HCT116 (cell line): ENCODE results near the gene ABI1. TPM values are rescaled to one million over a fixed set of nuclear protein-coding genes. Genes with fewer than 3 reads are reported as not detected.

Experiments
- ATAC-seq: fragments of 200-7000 bp; cut with Tn5 transposase; 2 replicates; pipeline ENCODE4 v1.9.1; 2020; ENCODE audit warnings: mild to moderate bottlenecking, moderate library complexity
- BruUV-seq: library from RNA; stranded (reverse); fragments of 400-500 nt; replicated peaks from 2 replicates; lab custom pipeline; 2021; lab: Mats Ljungman, UMichigan
- CTCF ChIA-PET: fragments of 300-600 bp; sonication (Branson Sonifier 250); formaldehyde crosslinking; loops from one replicate; lab custom pipeline; 2021; ENCODE audit warnings: antibody characterized with exemption; lab: Charles Lee
- POLR2A ChIA-PET: fragments of 300-600, 350-600 bp; sonication (Branson Sonifier 250); formaldehyde crosslinking; loops from one replicate; lab custom pipeline; 2021; ENCODE audit warnings: antibody characterized with exemption; lab: Charles Lee
- RAD21 ChIA-PET, 2 experiments: fragments of 300-600 bp; sonication (Branson Sonifier 250); formaldehyde crosslinking; loops; one replicate each; lab custom pipeline; 2023; ENCODE audit warnings: low total read pairs in 2 of 2; ENCODE audit not compliant: uncharacterized antibody in 2 of 2, unreplicated experiment in 2 of 2, low non-redundant PET in 1 of 2; lab: Charles Lee
- DNase-seq: peaks from one replicate; pipeline ENCODE4 v3.0.0-alpha.2; 2010; ENCODE audit warnings: low read depth, low spot score
- H2AFZ ChIP-seq: fragments of 200-600 bp; shearing (Covaris generic), sonication (generic); 2 replicates; pipeline ENCODE4 v1.6.1; 2017; ENCODE audit warnings: low read depth, mixed run types, mixed read lengths, antibody characterized with exemption, low read length; ENCODE audit not compliant: poor library complexity, severe bottlenecking
- H3K27ac ChIP-seq: 2 replicates; pipeline ENCODE4 v1.5.1; 2012; ENCODE audit warnings: low read depth, low read length
- H3K27me3 ChIP-seq: fragments of 200-600 bp; sonication (generic); 2 replicates; pipeline ENCODE4 v1.6.1; 2016; ENCODE audit warnings: mixed run types, low read length, mixed read lengths; ENCODE audit not compliant: insufficient read depth
- H3K36me3 ChIP-seq, 2 experiments: fragments of 200-500 bp in 1 of 2; fragments of 200-600 bp in 1 of 2; sonication (Bioruptor generic) in 1 of 2; sonication (generic) in 1 of 2; 2 replicates each; pipeline versions ENCODE4 v1.5.1 to v1.6.1; 2014 to 2016; ENCODE audit warnings: low read length in 2 of 2, inconsistent platforms in 1 of 2, mixed read lengths in 1 of 2, mixed run types in 1 of 2; ENCODE audit not compliant: insufficient read depth in 2 of 2, control insufficient read depth in 1 of 2
- H3K4me1 ChIP-seq, 2 experiments: fragments of 200-600 bp in 1 of 2; sonication (generic) in 1 of 2; 2 replicates each; pipeline versions ENCODE4 v1.5.1 to v1.6.1; 2012 to 2017; ENCODE audit warnings: low read length in 2 of 2, inconsistent platforms in 1 of 2, mild to moderate bottlenecking in 1 of 2, mixed read lengths in 1 of 2, mixed run types in 1 of 2, moderate library complexity in 1 of 2; ENCODE audit not compliant: insufficient read depth in 2 of 2, control insufficient read depth in 1 of 2
- H3K4me2 ChIP-seq: fragments of 200-600 bp; sonication (generic); 2 replicates; pipeline ENCODE4 v1.6.1; 2017; ENCODE audit warnings: mixed run types, low read length, mixed read lengths
- H3K4me3 ChIP-seq, 2 experiments: fragments of 200-600 bp in 1 of 2; sonication (generic) in 1 of 2; replicated peaks in 1 of 2; 2 replicates each; pipeline ENCODE4 v1.5.1; 2011 to 2016; ENCODE audit warnings: low read length in 2 of 2, control low read depth in 1 of 2, low read depth in 1 of 2, mild to moderate bottlenecking in 1 of 2, mixed read lengths in 1 of 2, mixed run types in 1 of 2
- H3K79me2 ChIP-seq: fragments of 200-600 bp; sonication (generic); 2 replicates; pipeline ENCODE4 v1.6.1; 2017; ENCODE audit warnings: mild to moderate bottlenecking, mixed run types, low read length, moderate library complexity, mixed read lengths; ENCODE audit not compliant: insufficient read depth
- H3K9ac ChIP-seq: fragments of 200-600 bp; sonication (generic); 2 replicates; pipeline ENCODE4 v1.6.1; 2016; ENCODE audit warnings: low read length, mixed read lengths
- H3K9me2 ChIP-seq: fragments of 200-600 bp; sonication (generic), shearing (Covaris generic); 2 replicates; pipeline ENCODE4 v1.6.1; 2017; ENCODE audit warnings: mixed run types, mild to moderate bottlenecking, moderate library complexity; ENCODE audit not compliant: insufficient read depth
- H3K9me3 ChIP-seq, 2 experiments: fragments of 200-500 bp in 1 of 2; fragments of 200-600 bp in 1 of 2; sonication (Bioruptor generic) in 1 of 2; sonication (generic) in 1 of 2; 2 replicates each; pipeline ENCODE4 v1.6.1; 2014 to 2017; ENCODE audit warnings: low read length in 2 of 2, mixed read lengths in 2 of 2, inconsistent platforms in 1 of 2, low read depth in 1 of 2, mild to moderate bottlenecking in 1 of 2, mixed run types in 1 of 2, moderate library complexity in 1 of 2; ENCODE audit not compliant: control insufficient read depth in 1 of 2, insufficient read depth in 1 of 2
- H4K20me1 ChIP-seq: fragments of 200-600 bp; sonication (generic), shearing (Covaris generic); 2 replicates; pipeline ENCODE4 v1.6.1; 2017; ENCODE audit warnings: mixed run types, mild to moderate bottlenecking, moderate library complexity; ENCODE audit not compliant: insufficient read depth
- CBX3 ChIP-seq: IDR thresholded peaks from 2 replicates; pipeline ENCODE4 v1.6.1; 2012; ENCODE audit warnings: low read depth
- CEBPB ChIP-seq: IDR thresholded peaks from 2 replicates; pipeline ENCODE4 v1.6.1; 2012; ENCODE audit warnings: low read depth
- EGR1 ChIP-seq: IDR thresholded peaks from 2 replicates; pipeline ENCODE4 v1.6.1; 2012; ENCODE audit warnings: low read depth
- EZH2 ChIP-seq: fragments of 200-600 bp; sonication (generic); IDR thresholded peaks from 2 replicates; pipeline ENCODE4 v1.6.1; 2017; ENCODE audit warnings: antibody characterized with exemption, mixed run types
- JUND ChIP-seq: IDR thresholded peaks from 2 replicates; pipeline ENCODE4 v1.6.1; 2012
- POLR2AphosphoS5 ChIP-seq: IDR thresholded peaks from 2 replicates; pipeline ENCODE4 v1.6.1; 2011; ENCODE audit warnings: mild to moderate bottlenecking, low read depth, low read length, moderate library complexity
- SP1 ChIP-seq: IDR thresholded peaks from 2 replicates; pipeline ENCODE4 v1.6.1; 2012; ENCODE audit warnings: low read depth
- SRF ChIP-seq: IDR thresholded peaks from 2 replicates; pipeline ENCODE4 v1.6.1; 2012; ENCODE audit warnings: low read depth
- YY1 ChIP-seq: IDR thresholded peaks from 2 replicates; pipeline ENCODE4 v1.6.1; 2011; ENCODE audit warnings: low read length, low read depth, moderate library complexity, mild to moderate bottlenecking; ENCODE audit not compliant: insufficient replicate concordance; ENCODE audit errors: extremely low read depth
- ZFX ChIP-seq: fragments of 450-650 bp; IDR thresholded peaks from 2 replicates; pipeline ENCODE4 v1.6.1; 2017
- intact Hi-C: fragments of 100-400 bp; cut with micrococcal nuclease; formaldehyde crosslinking; loops from 2 replicates; pipeline ENCODE4 v1.10.0; 2022
- total RNA-seq: library from RNA; stranded (reverse); gene quantifications from one replicate; pipeline ENCODE4 v1.2.1, GENCODE V29; 2021; ENCODE audit not compliant: unreplicated experiment
- TF ChIP-seq, protein P1 (sequence below): IDR thresholded peaks from 2 replicates; pipeline ENCODE4 v1.6.1; 2012

The ABI1 gene
- total RNA-seq, 1 experiment from 2014 or later, result 34.8 TPM

DNA sequence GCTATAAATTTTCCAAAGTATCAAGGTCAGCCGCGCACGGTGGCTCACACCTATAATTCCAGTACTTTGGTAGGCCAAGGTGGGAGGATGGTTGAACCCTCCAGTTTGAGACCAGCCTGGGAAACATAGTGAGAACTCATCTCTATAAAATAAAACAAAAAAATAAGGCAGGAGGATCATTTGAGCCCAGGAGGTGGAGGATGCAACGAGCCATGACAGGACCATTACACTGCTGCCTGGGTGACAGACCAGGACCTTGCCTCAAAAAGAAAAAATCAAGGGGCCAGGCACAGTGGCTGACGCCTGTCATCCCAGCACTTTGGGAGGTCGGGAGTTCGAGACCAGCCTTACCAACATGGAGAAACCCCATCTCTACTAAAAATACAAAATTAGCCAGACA, 60.3 kb downstream of the ABI1 start (continued):
- TF ChIP-seq YY1, result no peak
- TF ChIP-seq ZFX, result no peak
- no peak for TF ChIP-seq SRF
- TF ChIP-seq EGR1, result no peak
- no peak for TF ChIP-seq CBX3

DNA sequence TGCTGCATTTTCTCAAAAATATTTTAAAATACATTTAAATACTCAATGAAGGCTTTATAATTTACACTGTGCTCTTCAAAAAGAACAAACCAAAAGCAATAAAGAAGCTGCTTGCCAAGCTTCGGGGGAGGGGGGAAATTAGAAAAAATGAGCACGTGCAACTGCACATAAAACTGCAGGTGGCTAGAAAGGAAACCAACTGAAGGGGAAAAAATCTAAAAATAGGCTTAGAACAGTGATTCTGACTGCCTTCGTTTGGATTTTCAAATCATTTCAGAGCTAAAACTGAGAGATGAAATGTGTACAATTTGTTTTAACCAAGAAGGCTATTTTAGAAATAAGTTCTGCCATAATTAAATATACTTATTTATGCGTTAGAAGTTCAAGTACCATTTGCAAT, 61.4 kb downstream of the ABI1 start:
- Histone ChIP-seq H4K20me1 (no peaks in the 10 kb centered on the region), H3K36me3 (no peaks in the 10 kb centered on the region), H3K27ac (no peak overlapping the region), H3K4me3 (no peak overlapping the region), H3K27me3 (no peaks in the 10 kb centered on the region), H2AFZ (no peak overlapping the region)
- no TSS peak for BruUV-seq
- DNase-seq (no peak), ATAC-seq (no peak)
- RAD21 ChIA-PET, result no interaction called here
- TF ChIP-seq EZH2 (no peak), SP1 (no peak), CEBPB (no peak), YY1 (no peak), POLR2AphosphoS5 (no peak), JUND (no peak), EGR1 (no peak)
- TF ChIP-seq, protein P1, sequence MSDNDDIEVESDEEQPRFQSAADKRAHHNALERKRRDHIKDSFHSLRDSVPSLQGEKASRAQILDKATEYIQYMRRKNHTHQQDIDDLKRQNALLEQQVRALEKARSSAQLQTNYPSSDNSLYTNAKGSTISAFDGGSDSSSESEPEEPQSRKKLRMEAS, result no peak
- TF ChIP-seq, all 23 proteins: peak for 0
- Histone ChIP-seq H3K4me1 (no peaks in the 10 kb centered on the region), H3K9ac (no peak overlapping the region), H3K4me2 (no peak overlapping the region), H3K79me2 (peaks cover 45% of the 10 kb centered on the region), H3K9me2 (no peaks in the 10 kb centered on the region), H3K9me3 (0 out of 4 replicates have a peak, but pooled peaks cover 0 to 4% of the 10 kb centered on the region in 2 experiments)
- intact Hi-C loops, result no loop called here
- ChIA-PET POLR2A (no interaction called here), CTCF (no interaction called here)
